ENCODE results near the gene DNAJC9.

The DNAJC9 gene

DNA sequence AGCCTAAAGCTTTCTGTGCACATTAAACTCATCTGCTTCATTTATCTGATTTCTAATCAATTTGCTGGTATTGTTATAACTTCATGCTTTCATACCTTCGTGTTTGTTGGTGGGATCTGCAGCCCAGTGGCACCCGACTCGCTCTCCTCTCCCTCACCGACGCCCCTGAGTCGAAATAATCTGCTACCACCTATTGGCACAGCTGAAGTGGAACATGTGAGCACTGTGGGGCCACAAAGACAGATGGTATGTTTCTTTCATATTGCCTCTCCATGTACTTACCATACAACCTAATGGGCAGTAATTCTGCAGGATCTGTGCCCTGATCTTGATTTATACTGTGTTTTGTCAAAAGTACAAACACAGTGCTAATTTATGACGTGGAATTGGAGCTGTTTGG, 12.4 kb downstream of the DNAJC9 start:
- DNase-seq: no peak

DNA sequence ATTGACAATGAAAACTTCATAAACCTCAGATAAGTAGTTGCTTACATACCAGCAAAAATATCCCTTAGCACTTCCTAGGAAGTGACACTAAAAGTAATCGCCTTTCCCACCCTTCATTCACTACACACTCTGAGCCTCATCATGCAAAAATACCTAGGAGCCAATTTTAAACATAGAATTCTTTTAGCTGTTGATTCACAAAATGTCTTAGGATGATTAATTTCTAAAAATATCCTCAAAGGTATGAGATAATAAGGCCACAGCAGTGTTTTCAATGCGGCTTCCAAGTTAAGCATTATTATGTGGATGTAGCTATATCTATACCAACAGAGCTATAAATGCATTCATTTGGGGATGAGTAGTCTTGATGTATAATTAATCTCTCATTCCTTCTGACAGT, 13.2 kb downstream of the DNAJC9 start:
- DNase-seq: no peak

DNA sequence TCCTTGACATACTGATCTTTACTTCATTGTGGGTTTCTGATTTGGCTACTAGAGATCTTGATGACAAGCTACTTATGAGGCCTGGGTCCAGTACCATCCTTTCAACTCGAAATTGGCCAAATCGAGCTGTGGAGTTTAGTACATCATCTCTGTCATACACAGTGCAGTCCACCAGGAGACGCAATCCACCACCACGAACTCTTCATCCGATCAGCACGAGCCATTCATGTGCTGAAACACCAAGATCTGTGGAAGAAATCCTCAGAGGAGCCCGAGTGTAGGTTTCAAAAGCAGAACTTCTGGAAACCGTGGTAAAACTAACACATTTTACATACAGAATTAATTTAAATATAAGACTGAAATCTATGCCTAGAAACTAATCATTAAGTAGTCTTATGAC, 14.2 kb downstream of the DNAJC9 start:
- no peak for DNase-seq

DNA sequence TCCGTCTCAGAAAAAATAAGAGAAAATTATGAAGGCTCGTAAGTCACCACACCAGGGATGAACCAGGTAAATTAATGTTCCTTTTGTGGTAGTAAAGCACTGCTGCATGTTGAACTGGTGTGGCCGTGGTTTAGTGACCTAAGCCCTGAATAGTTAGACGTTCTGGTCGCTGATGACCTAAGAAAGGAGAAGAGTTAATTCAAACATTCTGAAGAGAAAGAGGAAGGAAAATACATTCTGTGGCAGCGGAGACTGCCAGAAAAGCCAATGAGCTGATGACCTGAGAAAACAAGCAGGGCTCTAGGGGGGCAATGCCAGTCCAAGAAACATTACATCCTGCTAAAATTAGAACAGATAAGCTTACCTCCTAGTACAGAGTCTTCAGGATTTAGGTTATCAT, 17.5 kb downstream of the DNAJC9 start:
- no peak for DNase-seq

DNA sequence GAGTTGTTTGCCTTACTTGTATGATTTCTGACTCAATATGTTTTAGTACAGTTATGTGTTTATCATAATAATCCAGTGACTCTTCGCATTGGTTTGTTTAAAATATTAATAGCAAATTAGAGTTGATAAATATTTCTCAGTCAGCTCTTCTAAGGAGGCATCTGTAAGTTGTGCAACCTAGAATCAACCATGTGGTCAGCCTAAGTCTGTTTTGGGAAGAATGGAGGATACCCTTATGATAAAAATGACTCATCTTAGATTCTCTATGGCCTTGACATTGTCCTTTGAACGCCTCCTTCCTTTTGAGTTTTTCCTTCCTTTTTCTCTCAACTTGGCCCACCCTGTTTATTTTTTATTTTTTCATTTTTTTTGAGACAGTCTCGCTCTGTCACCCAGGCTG, 18.8 kb downstream of the DNAJC9 start:
- DNase-seq: peak; percentile 13

DNA sequence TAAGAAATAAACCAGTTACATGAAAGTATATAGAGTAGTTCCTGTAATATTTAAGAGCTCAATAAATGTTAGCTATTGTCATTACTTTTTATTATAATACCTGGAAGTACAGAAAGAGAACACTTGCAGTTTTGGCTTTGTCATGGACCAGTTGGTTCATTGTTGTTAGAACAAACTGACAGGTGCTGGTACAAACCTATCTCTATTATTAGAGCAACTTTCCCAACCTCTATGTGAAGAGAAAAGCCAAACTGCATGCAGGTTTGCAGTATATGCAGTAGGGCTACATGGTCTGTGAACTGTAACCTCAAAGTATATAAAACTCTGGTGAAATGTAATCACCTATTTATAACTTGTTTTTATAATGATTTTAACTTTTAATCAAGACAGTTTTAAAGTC, 20.4 kb downstream of the DNAJC9 start:
- DNase-seq: no peak

DNA sequence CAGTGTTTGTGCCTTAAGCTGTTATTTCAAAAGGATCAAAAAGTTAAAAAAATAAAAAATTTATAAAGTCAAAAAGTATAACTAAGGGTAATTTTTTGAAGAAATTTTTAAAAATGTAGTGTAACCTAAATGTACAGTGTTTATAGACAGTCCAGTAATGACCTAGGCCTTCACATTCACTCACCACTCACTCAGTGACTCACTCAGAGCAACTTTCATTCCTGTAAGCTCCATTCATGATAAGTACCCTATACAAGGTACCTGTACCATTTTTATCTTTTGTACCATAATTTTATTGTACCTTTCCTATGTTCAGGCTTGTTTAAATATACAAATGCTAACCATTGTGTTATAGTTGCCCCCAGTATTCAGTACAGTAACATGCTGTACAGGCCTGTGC, 21.5 kb downstream of the DNAJC9 start:
- peak; percentile 44 for DNase-seq

DNA sequence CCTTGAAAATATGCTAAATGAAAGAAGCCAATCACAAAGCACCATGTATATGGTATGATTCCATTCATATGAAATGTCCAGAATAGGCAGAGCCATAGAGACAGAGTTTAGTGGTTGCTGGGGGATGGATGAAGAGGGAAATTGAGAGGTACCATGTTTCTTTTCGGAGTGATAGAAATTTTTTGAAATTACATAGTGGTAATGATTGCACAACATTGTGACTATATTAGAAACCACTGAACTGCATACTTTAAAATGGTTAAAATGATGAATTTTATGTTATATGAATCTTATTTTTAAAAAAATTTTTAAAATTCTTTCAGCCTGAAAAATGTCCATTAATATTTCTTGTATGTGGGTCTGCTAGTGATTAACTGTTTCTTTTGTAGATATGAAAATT, 26.1 kb downstream of the DNAJC9 start:
- no peak for DNase-seq

DNA sequence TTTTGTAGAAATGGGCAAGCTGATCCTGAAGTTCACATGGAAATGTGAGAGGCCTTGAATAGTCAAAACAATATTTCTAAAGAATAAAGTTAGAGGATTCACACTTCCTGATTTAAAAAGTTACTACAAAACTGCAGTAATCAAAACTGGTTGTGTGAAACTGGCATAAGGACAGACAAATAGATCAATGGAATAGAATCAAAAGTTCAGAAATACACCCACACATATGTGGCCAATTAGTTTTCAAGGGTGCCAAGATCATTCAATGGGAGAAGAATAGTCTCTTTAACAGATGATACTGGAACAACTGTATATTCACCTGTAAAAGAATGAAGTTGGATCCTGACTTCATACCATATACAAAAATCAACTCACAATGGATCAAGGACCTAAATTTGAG, 27.7 kb downstream of the DNAJC9 start:
- DNase-seq: no peak

DNA sequence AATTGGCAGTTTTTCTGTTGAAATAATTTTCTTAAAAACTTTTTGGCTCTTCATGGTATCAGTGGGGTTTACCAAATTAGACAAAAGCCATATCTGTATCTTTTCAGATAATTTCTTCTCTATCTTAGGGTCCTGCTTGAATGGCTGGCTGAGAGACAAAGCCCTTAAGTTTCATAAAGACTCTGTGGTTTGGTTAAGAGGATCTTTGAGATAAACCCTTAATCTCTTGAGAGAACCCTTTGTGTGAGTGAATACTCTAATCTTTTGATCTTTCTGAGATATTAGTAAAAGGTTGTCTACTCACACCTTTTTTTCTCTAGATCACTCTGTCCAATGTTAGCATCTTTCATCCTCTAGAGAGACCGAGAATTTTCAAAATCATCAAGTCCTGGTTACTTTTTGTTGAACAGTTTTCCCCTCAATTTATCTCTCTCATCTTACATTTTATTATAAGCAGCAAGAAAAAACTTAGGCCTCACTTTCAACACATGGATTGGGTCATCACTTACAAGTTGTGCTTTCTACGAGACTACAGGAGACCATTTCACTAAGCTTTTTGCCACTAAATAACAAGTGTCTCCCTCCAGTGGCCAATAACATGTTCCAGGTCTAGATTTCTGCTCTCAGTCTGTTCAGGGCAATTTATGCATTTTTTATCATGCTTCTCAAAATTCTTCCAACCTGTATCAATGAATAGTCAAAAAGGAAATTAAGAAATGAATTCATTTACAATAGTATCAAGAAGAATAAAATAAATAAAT, 28.4 kb downstream of the DNAJC9 start:
- peak; percentile 25 for DNase-seq

DNA sequence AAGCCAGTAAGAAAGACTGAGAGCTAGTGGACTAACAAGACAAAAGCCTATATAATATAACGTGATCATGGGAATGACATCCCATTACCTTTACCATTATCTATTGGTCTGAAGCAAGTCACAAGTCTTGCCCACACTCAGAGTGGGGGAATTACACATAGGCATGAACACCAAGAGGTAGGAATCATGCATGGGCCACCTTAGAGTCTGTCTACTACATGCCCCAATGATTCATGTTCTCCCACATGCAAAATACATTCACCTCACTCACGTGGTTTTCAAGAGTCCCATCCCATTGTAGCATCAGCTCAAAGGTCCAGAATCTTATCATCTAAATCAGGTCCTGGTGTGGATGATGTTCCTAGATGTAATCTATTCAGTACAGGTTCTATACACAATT, 29.4 kb downstream of the DNAJC9 start:
- no peak for DNase-seq

DNA sequence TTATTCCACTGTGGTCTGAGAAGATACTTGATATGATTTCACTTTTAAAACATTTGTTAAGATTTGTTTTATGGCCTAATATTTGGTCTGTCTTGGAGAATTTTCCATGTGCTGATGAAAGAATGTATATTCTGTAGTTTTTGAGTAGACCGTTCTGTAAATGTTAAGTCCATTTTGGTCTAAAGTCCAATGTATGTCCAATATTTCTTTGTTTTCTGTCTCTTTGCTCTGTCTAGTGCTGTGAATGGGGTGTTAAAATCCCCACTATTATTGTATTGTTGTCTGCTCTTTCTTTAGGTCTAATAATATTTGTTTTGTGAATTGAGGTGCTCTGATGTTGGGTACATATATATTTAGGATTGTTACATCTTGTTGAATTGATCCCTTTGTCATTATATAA, 31.3 kb downstream of the DNAJC9 start:
- no peak for DNase-seq

DNA sequence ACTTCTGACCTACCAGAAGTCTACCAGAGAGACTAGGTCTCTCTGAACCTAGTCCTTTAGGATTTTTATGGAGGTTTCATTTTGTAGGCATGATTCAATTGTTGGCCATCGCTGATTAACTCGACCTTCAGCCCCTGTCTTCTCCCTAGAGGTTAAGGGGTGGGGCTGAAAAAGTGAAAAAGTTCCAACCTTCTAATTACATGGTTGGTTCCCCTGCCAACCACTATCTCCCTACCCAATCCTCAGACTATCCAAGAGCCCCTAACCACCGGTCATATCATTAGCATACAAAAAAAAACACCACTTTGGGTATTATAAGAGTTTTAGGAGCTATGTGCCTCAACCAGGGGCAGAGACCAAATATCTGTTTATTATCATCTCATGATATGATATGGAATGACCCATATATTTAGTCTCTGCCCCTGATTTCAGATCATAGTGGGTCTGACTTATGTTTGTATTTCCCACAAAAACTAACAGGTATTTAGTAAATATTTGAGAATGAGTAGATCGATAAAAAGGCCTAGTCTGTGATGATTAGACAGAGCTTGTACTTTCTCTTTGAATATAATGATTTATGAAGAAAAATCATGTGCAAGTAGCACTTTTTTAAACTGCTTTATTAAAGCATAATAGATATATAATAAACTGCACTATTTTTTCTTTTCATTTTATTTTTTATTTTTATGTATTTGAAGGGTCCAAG, 35.8 kb downstream of the DNAJC9 start:
- no peak for DNase-seq

DNA sequence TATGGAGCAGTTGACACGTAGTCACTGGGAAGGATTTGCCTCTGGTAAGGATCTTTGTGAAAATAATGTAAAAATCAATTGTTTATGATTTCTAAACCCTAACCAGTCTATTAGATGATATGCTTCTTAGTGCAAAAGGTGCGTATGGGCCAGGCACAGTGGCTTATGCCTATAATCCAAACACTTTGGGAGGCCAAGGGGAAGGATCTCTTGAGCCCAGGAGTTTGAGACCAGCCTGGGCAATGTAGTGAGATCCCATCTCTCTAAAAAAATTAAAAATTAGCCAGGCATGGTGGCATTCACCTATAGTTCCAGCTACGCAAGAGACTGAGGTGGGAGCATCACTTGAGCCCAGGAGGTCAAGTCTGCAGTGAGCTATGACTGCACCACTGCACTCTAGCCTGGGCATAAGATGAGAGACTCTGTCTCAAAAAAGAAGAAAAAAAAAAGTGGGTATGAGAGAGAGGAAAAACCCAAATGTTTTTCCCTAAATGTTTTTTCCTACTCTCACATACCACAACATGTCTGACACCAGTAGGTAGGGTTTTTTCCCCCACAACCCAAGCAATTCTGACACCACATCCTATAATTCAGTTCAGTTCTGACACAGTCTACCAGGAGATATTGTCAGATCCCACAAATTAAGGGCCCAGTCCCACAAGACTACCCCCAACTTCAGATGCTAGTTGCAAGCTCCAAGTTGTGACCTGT, 36.5 kb downstream of the DNAJC9 start:
- no peak for DNase-seq

DNA sequence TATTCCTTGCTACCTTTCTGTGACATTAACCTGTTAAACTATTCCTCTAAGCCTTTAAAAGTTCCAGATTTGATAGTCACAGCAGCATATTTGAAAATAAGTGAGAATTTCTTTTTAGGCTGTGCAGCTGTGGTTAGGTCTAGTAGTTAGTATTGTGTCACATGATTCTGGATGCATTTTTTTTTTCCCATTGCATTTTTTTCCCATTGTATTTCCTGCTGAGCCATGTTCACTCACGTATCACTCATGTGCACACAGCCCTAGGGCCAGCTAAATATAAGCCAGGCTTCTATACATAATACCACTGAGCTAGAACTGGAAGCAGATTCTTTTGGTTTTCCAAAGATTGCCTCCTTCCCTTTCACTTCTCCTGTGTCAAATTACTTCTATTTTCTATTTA, 37.4 kb downstream of the DNAJC9 start:
- peak; percentile 56 for DNase-seq

DNA sequence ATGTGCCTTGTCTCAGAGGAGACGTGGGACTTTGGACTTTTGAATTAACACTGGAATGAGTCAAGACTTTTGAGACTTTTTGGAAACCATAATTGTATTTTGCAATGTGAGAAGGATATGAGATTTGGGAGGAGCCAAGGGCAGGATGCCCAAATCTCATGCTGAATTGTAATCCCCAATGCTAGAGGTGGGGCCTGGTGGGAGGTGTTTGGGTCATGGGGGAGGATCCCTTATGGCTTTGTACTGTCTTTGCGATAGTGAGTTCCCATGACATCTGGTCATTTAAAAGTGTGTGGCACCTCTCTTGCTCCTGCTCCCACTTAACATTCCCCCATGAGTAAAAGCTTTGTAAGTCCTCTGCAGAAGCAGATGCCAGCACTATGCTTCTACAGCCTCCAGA, 39.2 kb downstream of the DNAJC9 start:
- DNase-seq: no peak

DNA sequence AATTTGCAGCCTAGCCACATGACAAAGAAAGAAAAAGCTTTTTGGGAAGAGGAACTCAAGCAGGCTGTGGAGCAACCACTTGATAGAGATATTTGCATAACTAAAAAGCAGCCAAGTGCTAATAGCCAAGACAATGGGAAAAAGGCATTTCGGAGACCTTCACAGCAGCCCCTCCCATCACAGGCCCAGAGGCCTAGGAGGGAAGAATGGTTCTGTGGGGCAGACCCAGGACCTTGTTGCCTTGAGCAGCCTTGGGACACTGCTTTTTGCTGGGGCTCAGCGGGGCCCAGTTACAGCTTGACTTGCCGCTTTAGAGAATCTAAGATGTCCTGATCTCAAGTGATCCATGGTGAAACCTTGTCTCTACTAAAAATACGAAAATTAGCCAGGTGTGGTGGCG, 40.7 kb downstream of the DNAJC9 start:
- DNase-seq: no peak

DNA sequence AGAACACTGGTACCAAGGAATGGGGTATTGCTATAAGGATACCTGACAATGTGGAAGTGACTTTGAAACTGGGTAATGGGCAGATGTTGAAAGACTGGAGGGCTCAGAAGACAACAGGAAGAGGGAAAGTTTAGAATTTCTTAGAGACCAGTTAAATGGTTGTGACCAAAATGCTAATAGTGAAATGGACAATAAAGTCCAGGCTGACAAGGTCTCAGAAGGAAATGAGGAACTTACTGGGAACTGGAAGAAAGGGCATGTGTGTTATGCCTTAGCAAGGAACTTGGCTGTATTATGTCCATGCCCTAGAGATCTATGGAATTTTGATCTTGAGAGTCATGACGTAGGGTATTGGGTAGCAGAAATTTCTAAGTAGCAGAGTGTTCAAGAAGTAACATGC, 41.2 kb downstream of the DNAJC9 start:
- DNase-seq: no peak

DNA sequence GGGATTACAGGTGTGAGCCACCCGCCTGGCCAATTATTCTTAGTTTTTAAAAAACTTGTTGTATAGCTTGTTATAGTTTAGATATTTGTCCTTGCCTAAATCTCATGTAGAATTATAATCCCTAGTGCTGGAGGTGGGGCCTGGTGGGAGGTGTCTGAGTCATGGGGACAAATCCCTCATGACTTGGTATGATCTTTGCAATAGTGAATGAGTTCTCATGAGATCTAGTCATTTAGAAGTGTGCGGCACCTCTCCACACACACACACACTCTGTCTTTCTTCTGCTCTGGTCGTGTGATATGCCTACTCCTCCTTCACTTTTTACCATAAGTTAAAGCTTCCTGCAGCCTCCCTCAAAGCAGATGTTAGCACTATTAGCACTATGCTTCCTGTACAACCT, 42.0 kb downstream of the DNAJC9 start:
- no peak for DNase-seq
